ENCODE results near the gene NRAP.

The NRAP gene

DNA sequence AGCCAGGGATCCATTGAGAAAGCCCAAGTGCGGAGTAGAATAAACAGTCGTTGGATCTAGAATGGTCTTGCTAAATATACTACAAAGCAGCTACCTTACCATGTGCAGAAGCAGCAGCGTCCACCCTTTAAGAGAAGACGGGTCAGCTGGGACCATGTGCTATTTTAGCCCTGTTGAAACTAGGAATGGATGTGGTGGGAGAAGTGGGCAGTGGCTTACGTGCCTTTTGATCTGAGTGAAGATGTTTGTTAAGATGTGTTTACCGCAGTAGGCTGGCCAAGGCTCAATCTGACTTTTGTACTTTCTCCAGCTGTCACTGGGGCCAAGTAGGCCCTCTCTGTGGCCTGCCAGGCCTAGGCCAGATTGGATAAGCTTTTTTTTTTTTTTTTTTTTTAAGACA is 101.8 kb downstream of the NRAP start:
- TF ChIP-seq, protein P1, sequence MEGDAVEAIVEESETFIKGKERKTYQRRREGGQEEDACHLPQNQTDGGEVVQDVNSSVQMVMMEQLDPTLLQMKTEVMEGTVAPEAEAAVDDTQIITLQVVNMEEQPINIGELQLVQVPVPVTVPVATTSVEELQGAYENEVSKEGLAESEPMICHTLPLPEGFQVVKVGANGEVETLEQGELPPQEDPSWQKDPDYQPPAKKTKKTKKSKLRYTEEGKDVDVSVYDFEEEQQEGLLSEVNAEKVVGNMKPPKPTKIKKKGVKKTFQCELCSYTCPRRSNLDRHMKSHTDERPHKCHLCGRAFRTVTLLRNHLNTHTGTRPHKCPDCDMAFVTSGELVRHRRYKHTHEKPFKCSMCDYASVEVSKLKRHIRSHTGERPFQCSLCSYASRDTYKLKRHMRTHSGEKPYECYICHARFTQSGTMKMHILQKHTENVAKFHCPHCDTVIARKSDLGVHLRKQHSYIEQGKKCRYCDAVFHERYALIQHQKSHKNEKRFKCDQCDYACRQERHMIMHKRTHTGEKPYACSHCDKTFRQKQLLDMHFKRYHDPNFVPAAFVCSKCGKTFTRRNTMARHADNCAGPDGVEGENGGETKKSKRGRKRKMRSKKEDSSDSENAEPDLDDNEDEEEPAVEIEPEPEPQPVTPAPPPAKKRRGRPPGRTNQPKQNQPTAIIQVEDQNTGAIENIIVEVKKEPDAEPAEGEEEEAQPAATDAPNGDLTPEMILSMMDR (conservative IDR thresholded peaks at IDR 0.05; ENCODE audit: control insufficient read depth, insufficient read depth, low read depth, low read length) = no peak
- H3K4me3 ChIP-seq (ENCODE audit: control insufficient read depth, low read depth, low read length) = no peak overlapping the region
- DNase-seq (ENCODE audit: low read depth) = no peak

DNA sequence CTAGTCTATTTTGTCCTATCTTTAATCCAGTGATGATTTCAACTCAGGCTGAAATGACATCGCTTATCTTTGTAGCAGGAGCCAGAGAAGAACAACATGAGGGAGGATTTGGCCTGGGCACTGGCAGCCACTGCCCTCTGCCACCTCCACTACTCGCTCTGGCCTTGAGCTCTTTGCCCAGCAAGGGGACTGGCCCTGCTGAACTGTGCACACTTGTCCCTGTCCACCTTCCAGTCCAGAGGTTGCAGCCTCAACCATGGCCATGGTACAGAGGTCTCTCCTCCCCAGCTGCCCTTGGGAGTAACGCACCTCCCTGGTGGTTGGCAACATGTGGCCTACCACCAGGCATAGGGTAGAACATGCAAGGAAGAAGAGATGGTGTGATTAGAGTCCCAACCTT is 102.6 kb downstream of the NRAP start:
- no peak overlapping the region for H3K4me3 ChIP-seq (ENCODE audit: control insufficient read depth, low read depth, low read length)
- no peak for DNase-seq (ENCODE audit: low read depth)
- TF ChIP-seq, protein P1 (conservative IDR thresholded peaks at IDR 0.05; ENCODE audit: control insufficient read depth, insufficient read depth, low read depth, low read length) = no peak

DNA sequence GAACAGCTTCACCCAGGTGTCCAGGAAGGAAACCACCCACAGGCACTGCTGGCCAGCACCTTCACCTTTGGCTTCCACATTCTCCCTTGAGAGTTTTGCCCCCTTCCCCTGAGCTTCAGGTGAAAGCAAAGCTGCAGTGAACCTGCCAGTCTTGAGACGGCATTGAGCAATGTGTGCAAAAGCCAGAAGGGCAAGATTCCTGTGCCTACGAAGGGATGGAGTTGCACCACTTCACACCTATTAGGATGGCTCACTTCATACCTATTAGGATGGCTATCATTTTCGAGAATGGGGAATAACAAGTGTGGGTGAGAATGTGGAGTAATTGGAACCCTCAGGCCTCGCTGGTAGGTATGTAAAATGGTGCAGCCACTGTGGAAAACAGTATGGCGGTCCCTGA is 103.8 kb downstream of the NRAP start:
- TF ChIP-seq, protein P1 (conservative IDR thresholded peaks at IDR 0.05; ENCODE audit: control insufficient read depth, insufficient read depth, low read depth, low read length) = no peak
- DNase-seq (ENCODE audit: low read depth) = no peak
- H3K4me3 ChIP-seq (ENCODE audit: control insufficient read depth, low read depth, low read length) = no peak overlapping the region

DNA sequence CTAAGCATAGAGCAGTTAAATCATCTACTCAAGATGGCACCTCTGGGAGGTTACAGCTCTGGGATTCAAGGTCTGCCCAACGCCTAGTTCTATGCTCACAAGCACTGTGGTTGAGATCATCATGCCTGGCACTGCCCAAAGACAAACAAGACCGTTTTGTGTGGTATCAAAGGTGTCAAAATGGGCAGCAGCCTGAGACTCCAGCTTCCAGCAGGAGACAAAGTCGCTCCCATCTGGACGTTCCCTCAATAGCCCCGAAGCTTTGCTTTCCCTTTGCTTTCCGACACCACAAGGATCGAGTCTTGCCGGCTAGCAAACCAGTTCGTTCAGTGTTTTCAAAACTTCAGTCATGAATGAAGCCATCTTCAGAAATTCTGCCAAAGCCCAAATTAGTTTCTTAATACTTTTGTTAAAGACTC is 105.9 kb downstream of the NRAP start:
- DNase-seq (ENCODE audit: low read depth) = no peak
- TF ChIP-seq, protein P1 (conservative IDR thresholded peaks at IDR 0.05; ENCODE audit: control insufficient read depth, insufficient read depth, low read depth, low read length) = no peak
- no peak overlapping the region for H3K4me3 ChIP-seq (ENCODE audit: control insufficient read depth, low read depth, low read length)

DNA sequence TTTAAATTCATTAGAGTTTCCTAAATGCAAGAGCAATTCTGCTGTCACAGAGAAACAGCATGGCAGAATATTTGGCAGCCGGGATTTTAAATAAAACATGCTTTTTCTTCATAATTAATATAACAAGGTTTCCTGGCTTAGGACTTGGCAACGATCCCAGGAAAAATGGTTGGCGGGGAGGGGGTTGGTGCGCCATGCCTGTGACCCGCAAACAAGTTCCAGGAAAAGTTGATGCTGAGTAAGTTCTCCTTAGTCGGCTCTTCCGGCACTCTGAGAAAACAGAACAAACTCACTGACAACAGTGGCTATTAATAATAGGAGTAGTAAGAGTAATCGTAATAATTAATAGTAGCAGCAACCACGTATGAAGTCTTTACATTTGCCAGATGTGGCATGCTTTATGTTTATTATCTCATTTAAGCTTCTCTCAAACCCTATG is 106.4 kb downstream of the NRAP start:
- TF ChIP-seq, protein P1 (conservative IDR thresholded peaks at IDR 0.05; ENCODE audit: control insufficient read depth, insufficient read depth, low read depth, low read length) = no peak
- no peak for DNase-seq (ENCODE audit: low read depth)

DNA sequence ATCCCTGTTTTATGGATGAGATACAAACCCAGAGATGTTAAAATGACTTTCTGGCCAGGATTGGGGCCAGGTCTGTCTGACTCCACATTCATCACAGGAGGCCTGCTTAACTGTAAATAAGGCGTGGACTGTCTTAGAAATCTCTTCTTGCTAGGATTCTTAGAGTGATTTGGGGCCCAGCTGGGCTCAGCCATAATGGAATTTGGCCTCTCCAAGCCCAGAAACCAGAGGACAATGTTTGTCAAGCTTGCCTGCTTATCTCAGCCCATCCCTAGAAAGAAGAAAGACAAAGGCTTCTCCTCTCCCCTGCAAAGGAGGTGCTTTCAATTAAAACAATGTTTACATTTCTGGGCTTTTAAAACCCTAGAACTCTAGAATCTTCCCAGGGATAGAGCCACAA is 108.1 kb downstream of the NRAP start:
- DNase-seq (ENCODE audit: low read depth) = no peak
- TF ChIP-seq, protein P1 (conservative IDR thresholded peaks at IDR 0.05; ENCODE audit: control insufficient read depth, insufficient read depth, low read depth, low read length) = no peak
- no peak overlapping the region for H3K4me3 ChIP-seq (ENCODE audit: control insufficient read depth, low read depth, low read length)

More for the DNA sequence above, 106.4 kb downstream of the NRAP start:
- no peak overlapping the region for H3K4me3 ChIP-seq (ENCODE audit: control insufficient read depth, low read depth, low read length)

DNA sequence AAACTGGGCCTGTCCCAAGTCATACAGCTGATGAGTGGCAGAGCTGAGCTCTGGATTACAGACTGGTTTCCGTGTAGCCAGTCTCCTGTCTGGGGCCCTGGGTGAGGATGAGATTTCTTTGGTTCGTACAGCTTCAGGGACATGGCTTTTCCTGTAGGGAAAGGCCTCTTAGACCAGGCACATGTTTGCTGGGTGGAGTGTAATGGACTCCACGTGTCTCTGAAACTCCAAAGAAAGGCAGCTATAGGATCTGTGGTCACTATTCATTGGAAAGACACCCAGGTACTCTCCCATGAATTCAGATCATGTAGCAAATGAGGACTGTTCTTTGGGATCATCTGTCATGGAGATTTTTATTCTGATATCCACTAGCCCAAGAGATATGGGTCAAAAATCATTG is 108.6 kb downstream of the NRAP start:
- H3K4me3 ChIP-seq (ENCODE audit: control insufficient read depth, low read depth, low read length) = no peak overlapping the region
- DNase-seq (ENCODE audit: low read depth) = no peak
- TF ChIP-seq, protein P1 (conservative IDR thresholded peaks at IDR 0.05; ENCODE audit: control insufficient read depth, insufficient read depth, low read depth, low read length) = no peak
